Neural crest cell (in vitro differentiated cells): ENCODE measurements around the gene AGAP3. TPM values are rescaled to one million over a fixed set of nuclear protein-coding genes. Genes with fewer than 3 reads are reported as not detected.
A peak's percentile ranks its signal among the peaks of the same experiment; 100 is the strongest.

Experiments
- DNase-seq: peaks from one replicate; pipeline ENCODE4 v3.0.0; 2021; ENCODE audit warnings: low read depth, mixed read lengths, low spot score
- H3K27ac Mint-ChIP-seq: one replicate; pipeline ENCODE4 v1.8.0; 2021; ENCODE audit warnings: mild to moderate bottlenecking, mixed read lengths; ENCODE audit not compliant: unreplicated experiment
- H3K27me3 Mint-ChIP-seq: 2 replicates; pipeline ENCODE4 v1.8.0; 2021; ENCODE audit warnings: low read depth, mild to moderate bottlenecking, mixed read lengths
- H3K36me3 Mint-ChIP-seq: 2 replicates; pipeline ENCODE4 v1.8.0; 2021; ENCODE audit warnings: low read depth, mild to moderate bottlenecking, mixed read lengths
- H3K4me1 Mint-ChIP-seq: 2 replicates; pipeline ENCODE4 v1.8.0; 2021; ENCODE audit warnings: mixed read lengths
- H3K4me3 Mint-ChIP-seq: one replicate; pipeline ENCODE4 v1.8.0; 2021; ENCODE audit warnings: mild to moderate bottlenecking, mixed read lengths
- H3K9me3 Mint-ChIP-seq: 2 replicates; pipeline ENCODE4 v1.8.0; 2021; ENCODE audit warnings: mixed read lengths
- CTCF ChIP-seq: fragments of 200-600 bp; sonication (generic); conservative IDR thresholded peaks from 2 replicates; pipeline ENCODE4 v1.5.0; 2021; ENCODE audit warnings: antibody characterized with exemption, mild to moderate bottlenecking
- total RNA-seq: library from RNA; stranded (reverse); gene quantifications from 2 replicates; pipeline ENCODE4 v1.2.1, GENCODE V29; 2021

The AGAP3 gene
- total RNA-seq, 1 donor from 2014 or later = 139 TPM

- Mint-ChIP-seq H3K27me3 (no peaks in the 10 kb centered on the region), H3K36me3 (no peaks in the 10 kb centered on the region), H3K27ac (no peak overlapping the region), H3K4me3 (peak overlapping the region; percentile 92), H3K9me3 (no peaks in the 10 kb centered on the region), H3K4me1 (peaks cover 36% of the 10 kb centered on the region)
- DNase-seq = peak; percentile 53
- no peak for TF ChIP-seq CTCF
Observed at GRCh38 chr7:151062399-151063211, 23.7 kb upstream of the AGAP3 start.

- peaks cover 31% of the 10 kb centered on the region for H3K4me1 Mint-ChIP-seq
- H3K9me3 Mint-ChIP-seq = no peaks in the 10 kb centered on the region
- H3K4me3 Mint-ChIP-seq = peak overlapping the region; percentile 47
- no peaks in the 10 kb centered on the region for H3K36me3 Mint-ChIP-seq
- DNase-seq = no peak
- no peak for TF ChIP-seq CTCF
- no peaks in the 10 kb centered on the region for H3K27me3 Mint-ChIP-seq
- H3K27ac Mint-ChIP-seq = no peak overlapping the region
Observed at GRCh38 chr7:151063212-151063561, 23.1 kb upstream of the AGAP3 start.

- H3K4me3 Mint-ChIP-seq = no peak overlapping the region
- H3K27ac Mint-ChIP-seq = no peak overlapping the region
- peaks cover 20% of the 10 kb centered on the region for H3K4me1 Mint-ChIP-seq
- no peaks in the 10 kb centered on the region for H3K27me3 Mint-ChIP-seq
- H3K9me3 Mint-ChIP-seq = no peaks in the 10 kb centered on the region
- no peak for TF ChIP-seq CTCF
- DNase-seq = no peak
- peaks cover 2% of the 10 kb centered on the region for H3K36me3 Mint-ChIP-seq
Observed at GRCh38 chr7:151064454-151064853, 21.8 kb upstream of the AGAP3 start.

GRCh38 chr7:151064993-151065392 is 21.3 kb upstream of the AGAP3 start:
- H3K9me3 Mint-ChIP-seq = no peaks in the 10 kb centered on the region
- no peaks in the 10 kb centered on the region for H3K27me3 Mint-ChIP-seq
- peaks cover 2% of the 10 kb centered on the region for H3K36me3 Mint-ChIP-seq
- H3K4me1 Mint-ChIP-seq = peaks cover 20% of the 10 kb centered on the region
- no peak for TF ChIP-seq CTCF
- DNase-seq = no peak
- no peak overlapping the region for H3K4me3 Mint-ChIP-seq
- H3K27ac Mint-ChIP-seq = no peak overlapping the region

- no peak for TF ChIP-seq CTCF
- Mint-ChIP-seq H3K36me3 (peaks cover 2% of the 10 kb centered on the region), H3K9me3 (no peaks in the 10 kb centered on the region), H3K4me1 (peaks cover 19% of the 10 kb centered on the region), H3K4me3 (no peak overlapping the region), H3K27ac (no peak overlapping the region), H3K27me3 (no peaks in the 10 kb centered on the region)
- DNase-seq = no peak
Observed at GRCh38 chr7:151065516-151065915, 20.8 kb upstream of the AGAP3 start.
